Mesenteric fat pad (tissue), 1 donor: ENCODE results near the gene GPR161. TPM values are rescaled to one million over a fixed set of nuclear protein-coding genes. Genes with fewer than 3 reads are reported as not detected.
A peak's percentile ranks its signal among the peaks of the same experiment; 100 is the strongest.

ENCODE experiments used
- DNase-seq: peaks from one replicate; pipeline ENCODE4 v3.0.0-alpha.2; 2020; ENCODE audit warnings: low spot score
- total RNA-seq: library from RNA; stranded (reverse); fragmentation: NEBNext Ultra II Directional; extraction: Animal tissue kit (Norgen Biotek cat#: 25700); gene quantifications from one replicate; pipeline ENCODE4 v1.2.1, GENCODE V29; 2021
- donor health status: DM: yes; HTN: yes; CAD: no.

Gene GPR161
- total RNA-seq, 1 donor from 2014 or later, result 6.2 TPM

DNA sequence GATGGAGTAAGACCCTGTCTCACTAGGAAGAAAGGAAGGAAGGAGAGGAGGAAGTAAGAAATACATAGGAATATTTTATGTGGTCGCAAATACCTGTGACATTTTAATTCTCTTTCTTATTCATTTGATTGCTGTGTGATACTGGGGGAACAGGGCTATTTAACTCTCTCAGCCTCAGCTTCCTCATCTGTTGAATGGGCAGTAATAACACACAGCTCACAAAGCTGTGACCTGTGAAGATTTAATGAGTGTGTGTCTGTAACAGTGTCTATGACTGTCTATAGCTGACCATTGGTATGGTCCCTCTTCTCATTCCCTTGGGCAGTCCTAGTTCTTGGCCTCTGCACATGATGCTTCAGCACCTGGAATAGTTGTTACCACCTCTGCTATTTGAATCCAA lies 13.6 kb upstream of the GPR161 start:
- DNase-seq, result no peak

- no peak for DNase-seq
Observed at GRCh38 chr1:168148916-168149315, 12.2 kb upstream of the GPR161 start.

- DNase-seq, result no peak
Observed at GRCh38 chr1:168146626-168147025, 9.9 kb upstream of the GPR161 start.

- DNase-seq, result no peak
Observed at GRCh38 chr1:168146160-168146539, 9.4 kb upstream of the GPR161 start.

- DNase-seq, result peak; percentile 93
Observed at GRCh38 chr1:168145184-168146159, 8.7 kb upstream of the GPR161 start.

DNA sequence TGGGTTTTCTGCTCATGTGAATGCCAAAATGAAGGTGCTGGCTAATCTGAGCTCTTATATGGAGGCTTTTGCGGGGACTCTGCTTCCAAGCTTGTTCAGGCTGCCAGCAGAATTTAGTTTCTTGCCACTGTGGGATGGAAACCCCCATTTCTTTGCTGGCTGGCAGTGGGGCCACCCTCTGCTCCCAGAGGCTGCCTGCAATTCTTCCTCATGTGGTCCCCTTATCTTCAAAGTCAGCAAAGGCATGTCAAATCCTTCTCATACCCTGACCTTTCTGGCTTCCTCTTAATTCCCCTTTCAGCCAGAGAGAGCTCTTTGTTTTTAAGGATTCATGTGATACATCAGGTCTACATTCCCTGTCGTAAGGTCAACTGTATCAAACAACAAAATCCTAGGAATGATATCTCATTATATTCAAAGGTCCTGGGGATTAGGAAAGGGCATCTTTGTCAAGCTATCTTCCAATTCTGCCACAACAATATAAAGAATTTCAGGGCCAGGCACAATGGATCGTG lies 5.2 kb upstream of the GPR161 start:
- DNase-seq, result no peak

GRCh38 chr1:168139070-168139469 lies 2.3 kb upstream of the GPR161 start:
- DNase-seq, result no peak

GRCh38 chr1:168138134-168138533 lies 1.4 kb upstream of the GPR161 start:
- DNase-seq, result no peak

DNA sequence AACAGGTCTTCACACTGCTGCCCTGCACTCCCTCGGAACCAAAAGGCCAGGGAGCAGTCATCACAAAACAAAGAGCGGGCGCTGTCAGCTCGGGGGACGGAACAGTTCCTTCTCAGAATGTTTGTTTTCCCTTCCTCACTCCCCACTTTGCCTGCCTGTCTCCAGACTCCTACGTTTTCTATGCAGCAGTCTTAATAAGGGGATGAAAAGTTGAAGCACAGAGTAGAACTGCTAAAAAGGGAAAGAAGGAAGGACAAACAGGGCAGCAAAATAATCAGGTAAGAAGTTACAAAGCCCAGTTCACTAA lies 738 bp upstream of the GPR161 start:
- DNase-seq, result no peak

GRCh38 chr1:168135921-168136708 lies 615 bp downstream of the GPR161 start:
- no peak for DNase-seq

GRCh38 chr1:168135116-168135920 lies 1.4 kb downstream of the GPR161 start:
- no peak for DNase-seq

DNA sequence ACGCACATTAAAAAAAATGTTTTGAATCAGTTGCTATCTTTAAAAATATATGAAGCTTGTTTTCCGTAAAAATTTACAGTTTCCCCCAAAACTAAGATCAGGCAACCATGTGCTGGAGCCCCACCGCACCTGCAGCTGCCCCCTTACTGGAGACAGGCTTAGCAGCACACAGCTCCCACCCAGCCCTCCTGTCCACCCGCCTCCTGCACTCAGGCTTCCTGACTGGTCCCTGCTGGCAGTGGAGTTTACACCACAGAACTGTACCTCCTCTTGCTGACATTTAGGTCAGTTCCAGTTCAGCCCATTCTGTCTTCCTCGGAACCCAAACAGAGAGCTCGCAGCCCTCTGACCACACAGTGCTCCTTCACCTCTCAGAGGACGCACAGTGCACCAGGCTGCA lies 2.1 kb downstream of the GPR161 start:
- no peak for DNase-seq

DNA sequence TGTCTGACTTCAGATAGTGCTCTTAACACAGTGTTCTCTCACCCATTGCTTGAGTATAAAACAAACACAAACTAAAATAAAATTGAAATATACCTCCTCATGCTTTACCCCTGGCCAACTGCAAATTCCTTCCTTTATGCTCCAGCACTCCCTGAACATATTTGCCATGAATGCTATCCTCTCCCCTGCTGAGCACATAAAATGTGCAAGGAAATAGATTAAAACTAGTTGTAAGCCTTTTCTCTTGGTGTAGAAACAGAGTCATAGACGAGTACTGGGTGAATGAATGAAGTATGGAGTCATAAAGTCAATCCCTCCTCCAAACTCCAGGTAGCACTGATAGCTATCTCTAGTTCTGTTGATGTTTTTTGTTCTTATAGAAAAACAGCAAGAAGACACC lies 2.6 kb downstream of the GPR161 start:
- no peak for DNase-seq

DNA sequence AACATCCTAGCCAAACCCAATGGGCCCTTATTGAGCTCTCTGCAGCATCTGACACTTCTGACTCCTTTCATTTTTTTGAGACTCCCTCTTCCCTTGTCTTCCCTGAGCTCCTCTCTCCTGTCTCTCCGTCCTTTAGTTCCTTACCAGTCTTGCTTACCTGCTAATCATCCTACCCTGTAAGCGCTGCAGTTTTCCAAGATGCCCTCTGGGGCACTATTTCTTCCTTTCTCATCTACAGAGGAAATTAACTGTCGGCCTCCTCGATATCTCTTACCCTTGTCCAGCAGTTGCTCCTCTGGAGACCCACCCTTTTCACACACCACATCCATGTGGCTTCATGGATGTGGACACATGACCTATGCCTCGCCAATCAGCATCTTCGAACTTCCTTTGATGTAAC lies 6.8 kb downstream of the GPR161 start:
- no peak for DNase-seq

DNA sequence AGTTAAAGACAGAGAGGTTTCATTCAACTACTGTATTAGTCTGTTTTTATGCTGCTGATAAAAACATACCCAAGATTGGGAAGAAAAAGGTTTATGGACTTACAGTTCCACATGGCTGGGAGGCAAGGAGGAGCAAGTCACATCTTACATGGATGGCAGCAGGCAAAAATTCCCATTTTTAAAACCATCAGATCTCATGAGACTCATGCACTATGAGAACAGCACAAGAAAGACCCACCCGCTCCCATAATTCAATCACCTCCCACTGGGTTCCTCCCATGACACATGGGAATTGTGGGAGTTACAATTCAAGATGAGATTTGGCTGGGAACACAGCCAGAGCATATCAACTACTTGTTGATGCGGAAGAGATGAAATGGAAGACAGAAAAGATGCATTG lies 9.2 kb downstream of the GPR161 start:
- DNase-seq, result no peak

DNA sequence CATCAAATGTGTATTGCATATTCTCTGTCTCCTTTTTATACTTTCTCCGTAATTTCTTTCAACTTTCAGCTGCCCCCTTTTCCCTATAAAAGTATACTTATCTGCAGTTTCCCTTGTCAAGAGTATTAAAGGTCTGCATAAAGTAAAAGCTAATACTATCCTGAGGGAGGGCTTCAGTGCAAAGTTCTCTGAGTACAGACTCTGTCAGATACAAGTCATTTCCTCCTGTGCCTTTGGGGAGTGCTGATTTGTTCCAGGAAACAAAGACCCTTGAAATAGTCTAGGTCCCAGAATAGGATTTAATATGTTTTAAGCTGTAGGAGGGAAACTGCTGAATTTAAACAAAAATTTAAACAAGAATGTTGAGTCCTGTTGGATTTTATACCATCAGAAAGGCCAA lies 11.7 kb downstream of the GPR161 start:
- DNase-seq, result no peak

DNA sequence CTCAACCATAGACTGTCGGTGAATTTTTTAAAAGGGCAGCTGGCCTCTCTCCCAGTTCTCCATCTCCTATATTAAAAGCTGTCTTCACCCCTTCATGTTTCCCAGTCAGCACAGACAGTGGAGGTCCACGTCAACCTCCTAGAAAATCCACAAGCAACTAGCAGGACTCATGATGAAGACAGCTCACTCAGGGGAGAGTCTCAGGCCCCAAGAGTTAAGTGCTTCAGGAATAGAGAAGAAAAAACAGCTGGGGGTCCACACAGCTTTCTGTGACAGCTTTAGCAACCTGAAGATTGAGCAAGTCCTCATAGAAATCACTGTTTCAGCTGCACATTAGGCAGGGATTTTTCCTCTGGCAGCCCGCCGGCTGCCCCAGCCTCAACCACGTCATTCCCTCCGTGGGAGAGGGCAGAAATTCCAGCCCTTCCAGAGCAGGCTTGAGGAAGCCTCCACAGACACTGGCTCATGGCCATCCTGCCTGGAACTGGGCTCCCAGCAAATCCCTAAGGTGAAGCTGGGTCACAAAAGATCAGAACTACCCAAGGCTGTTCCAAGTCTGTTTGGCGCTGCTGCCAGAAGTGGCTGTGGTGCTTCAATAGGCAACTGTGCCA lies 15.2 kb downstream of the GPR161 start:
- no peak for DNase-seq

- no peak for DNase-seq
Observed at GRCh38 chr1:168119750-168120149, 17.0 kb downstream of the GPR161 start.

DNA sequence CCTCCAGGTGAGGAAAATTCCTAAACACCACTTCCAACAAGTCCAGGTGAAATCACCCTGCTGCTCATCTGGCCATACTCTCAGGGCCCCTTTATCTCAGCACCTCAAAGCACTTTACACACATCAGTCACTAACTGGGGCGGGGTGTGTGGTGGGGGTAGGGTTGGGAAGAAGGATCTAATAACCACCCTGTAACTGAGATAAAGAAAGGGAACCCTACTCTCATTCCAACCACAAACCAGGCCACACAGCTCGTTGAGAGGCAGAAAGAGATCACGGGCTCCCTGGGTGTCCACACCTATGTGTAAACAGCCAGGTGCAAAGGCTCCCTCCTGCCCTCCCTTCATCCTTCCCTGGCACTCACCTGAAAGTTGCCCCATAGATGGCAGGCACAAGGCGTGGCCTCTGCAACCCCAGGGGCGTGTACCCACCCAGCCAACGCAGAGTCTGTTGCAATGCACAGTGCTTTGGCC lies 20.4 kb downstream of the GPR161 start:
- DNase-seq, result no peak

GRCh38 chr1:168114845-168115244 lies 21.9 kb downstream of the GPR161 start:
- no peak for DNase-seq
